H1 (cell line): ENCODE measurements around the gene WDR81. TPM values are rescaled to one million over a fixed set of nuclear protein-coding genes. Genes with fewer than 3 reads are reported as not detected.

Experiments used
- CTCF ChIA-PET: fragments of 300-600 bp; sonication (Branson Sonifier 250); formaldehyde crosslinking; loops from one replicate; lab custom pipeline; 2021; ENCODE audit not compliant: partially characterized antibody; lab: Charles Lee
- POLR2A ChIA-PET: fragments of 300-600 bp; sonication (Branson Sonifier 250); formaldehyde crosslinking; loops from one replicate; lab custom pipeline; 2021; ENCODE audit warnings: inconsistent platforms; ENCODE audit not compliant: partially characterized antibody; lab: Charles Lee
- DNase-seq, 2 experiments: peaks; one replicate each; pipeline versions ENCODE4 v3.0.0 to v3.0.0-alpha.2; 2010 to 2022; ENCODE audit warnings: low spot score in 2 of 2, low read depth in 1 of 2, mixed read lengths in 1 of 2
- FAIRE-seq: peaks from 2 replicates; lab custom pipeline; 2011; peaks lifted over from hg19 to GRCh38; lab: Jason Lieb, UNC
- H2AFZ ChIP-seq: 2 replicates; pipeline ENCODE4 v1.8.1; 2012; ENCODE audit warnings: low read length, inconsistent platforms
- H2AK5ac ChIP-seq: 2 replicates; pipeline ENCODE4 v1.6.1; 2013; ENCODE audit warnings: low read depth, low read length
- H2BK120ac ChIP-seq: replicated peaks from 2 replicates; pipeline ENCODE3; 2013; ENCODE audit warnings: low read depth, low read length, inconsistent platforms
- H2BK12ac ChIP-seq: 2 replicates; pipeline ENCODE4 v1.6.1; 2013; ENCODE audit warnings: low read depth, low read length
- H2BK15ac ChIP-seq: 2 replicates; pipeline ENCODE4 v1.6.1; 2013; ENCODE audit warnings: low read length
- H2BK20ac ChIP-seq: 2 replicates; pipeline ENCODE4 v1.6.1; 2013; ENCODE audit warnings: low read length
- H2BK5ac ChIP-seq: 2 replicates; pipeline ENCODE4 v1.6.1; 2013; ENCODE audit warnings: low read depth, low read length
- H3K14ac ChIP-seq: 2 replicates; pipeline ENCODE4 v1.6.1; 2013; ENCODE audit warnings: inconsistent platforms; ENCODE audit not compliant: insufficient read length
- H3K18ac ChIP-seq: 2 replicates; pipeline ENCODE4 v1.6.1; 2013; ENCODE audit warnings: low read length; ENCODE audit errors: extremely low read depth
- H3K23ac ChIP-seq: 2 replicates; pipeline ENCODE4 v1.6.1; 2013; ENCODE audit warnings: inconsistent platforms; ENCODE audit not compliant: insufficient read length
- H3K23me2 ChIP-seq: 2 replicates; pipeline ENCODE4 v1.6.1; 2013; ENCODE audit warnings: low read depth, low read length
- H3K27ac ChIP-seq: 2 replicates; pipeline ENCODE4 v1.6.1; 2011; ENCODE audit warnings: low read depth, low read length, inconsistent platforms
- H3K27me3 ChIP-seq, 4 experiments: replicated peaks in 1 of 4; 1 replicate in 1 of 4; 2 replicates in 3 of 4; pipeline versions ENCODE4 v1.6.1 to v1.8.1; 2011 to 2013; ENCODE audit warnings: low read length in 3 of 4, mild to moderate bottlenecking in 3 of 4, inconsistent platforms in 2 of 4, mixed read lengths in 2 of 4, moderate library complexity in 1 of 4; ENCODE audit not compliant: control insufficient read depth in 3 of 4, insufficient read depth in 3 of 4; ENCODE audit errors: extremely low read depth in 1 of 4
- H3K36me3 ChIP-seq, 4 experiments: 2 replicates each; pipeline versions ENCODE4 v1.6.1 to v1.8.1; 2011 to 2013; ENCODE audit warnings: mild to moderate bottlenecking in 4 of 4, low read length in 3 of 4, moderate library complexity in 2 of 4, control low read depth in 1 of 4, inconsistent platforms in 1 of 4; ENCODE audit not compliant: insufficient read depth in 4 of 4, control insufficient read depth in 2 of 4
- H3K4ac ChIP-seq: replicated peaks from 2 replicates; pipeline ENCODE3; 2013; ENCODE audit warnings: low read length, low read depth, mixed read lengths, inconsistent platforms; ENCODE audit not compliant: insufficient read length
- H3K4me1 ChIP-seq, 4 experiments: replicated peaks in 1 of 4; 1 replicate in 1 of 4; 2 replicates in 3 of 4; pipeline versions ENCODE4 v1.6.1 to v1.8.1; 2011 to 2013; ENCODE audit warnings: low read length in 3 of 4, inconsistent platforms in 2 of 4, mixed read lengths in 1 of 4; ENCODE audit not compliant: insufficient read depth in 4 of 4, control insufficient read depth in 3 of 4
- H3K4me2 ChIP-seq, 2 experiments: 2 replicates each; pipeline versions ENCODE4 v1.6.1 to v1.8.1; 2011 to 2013; ENCODE audit warnings: low read depth in 2 of 2, low read length in 2 of 2, control low read depth in 1 of 2, inconsistent platforms in 1 of 2, mild to moderate bottlenecking in 1 of 2; ENCODE audit not compliant: insufficient read depth in 1 of 2
- H3K4me3 ChIP-seq, 4 experiments: fragments of 200-600, 300-600 bp in 1 of 4; sonication (generic), shearing (Covaris generic), sonication (Bioruptor Twin) in 1 of 4; 2 replicates each; pipeline versions ENCODE4 v1.5.1 to v1.8.1; 2011 to 2016; ENCODE audit warnings: low read length in 4 of 4, low read depth in 3 of 4, control low read depth in 2 of 4, inconsistent platforms in 2 of 4, mild to moderate bottlenecking in 2 of 4, mixed read lengths in 1 of 4, moderate library complexity in 1 of 4; ENCODE audit not compliant: insufficient read depth in 2 of 4; ENCODE audit errors: extremely low read depth in 1 of 4
- H3K56ac ChIP-seq: replicated peaks from 2 replicates; pipeline ENCODE3; 2013; ENCODE audit warnings: low read depth, mild to moderate bottlenecking, mixed read lengths, low read length, inconsistent platforms; ENCODE audit not compliant: insufficient read length
- H3K79me1 ChIP-seq: 2 replicates; pipeline ENCODE4 v1.6.1; 2013; ENCODE audit warnings: low read depth, low read length, control low read depth
- H3K79me2 ChIP-seq, 2 experiments: 2 replicates each; pipeline versions ENCODE4 v1.6.1 to v1.8.1; 2012 to 2013; ENCODE audit warnings: low read length in 2 of 2, mild to moderate bottlenecking in 2 of 2, inconsistent platforms in 1 of 2; ENCODE audit not compliant: insufficient read depth in 2 of 2, control insufficient read depth in 1 of 2
- H3K9ac ChIP-seq, 4 experiments: replicated peaks in 1 of 4; 1 replicate in 1 of 4; 2 replicates in 3 of 4; pipeline versions ENCODE4 v1.6.1 to v1.8.1; 2011 to 2013; ENCODE audit warnings: low read depth in 3 of 4, low read length in 3 of 4, control low read depth in 2 of 4, mild to moderate bottlenecking in 2 of 4, moderate library complexity in 2 of 4, inconsistent platforms in 1 of 4; ENCODE audit errors: extremely low read depth in 1 of 4
- H3K9me3 ChIP-seq, 2 experiments: 2 replicates each; pipeline versions ENCODE4 v1.6.1 to v1.8.1; 2012 to 2013; ENCODE audit warnings: mild to moderate bottlenecking in 2 of 2, moderate library complexity in 2 of 2, control low read depth in 1 of 2, inconsistent platforms in 1 of 2, low read depth in 1 of 2, low read length in 1 of 2, mixed read lengths in 1 of 2; ENCODE audit not compliant: insufficient read depth in 2 of 2
- H4K20me1 ChIP-seq, 2 experiments: replicated peaks in 1 of 2; 2 replicates each; pipeline versions ENCODE3 to v1.8.1; 2011 to 2013; ENCODE audit warnings: inconsistent platforms in 2 of 2, low read length in 2 of 2, mild to moderate bottlenecking in 1 of 2; ENCODE audit not compliant: insufficient read depth in 2 of 2, control insufficient read depth in 1 of 2
- H4K5ac ChIP-seq: 2 replicates; pipeline ENCODE4 v1.6.1; 2013; ENCODE audit warnings: low read length, low read depth, mixed read lengths, inconsistent platforms; ENCODE audit not compliant: insufficient read length
- H4K8ac ChIP-seq: 2 replicates; pipeline ENCODE4 v1.8.0; 2013; ENCODE audit warnings: mild to moderate bottlenecking, moderate library complexity, low read length, inconsistent platforms; ENCODE audit not compliant: insufficient read depth; ENCODE audit errors: extremely low read depth
- H4K91ac ChIP-seq: replicated peaks from 2 replicates; pipeline ENCODE3; 2013; ENCODE audit warnings: low read length, mixed read lengths, inconsistent platforms; ENCODE audit not compliant: insufficient read length
- BACH1 ChIP-seq: IDR thresholded peaks from 2 replicates; pipeline ENCODE4 v1.6.1; 2012; ENCODE audit warnings: low read length, improper control_type of control experiment
- CBX8 ChIP-seq: fragments of 300-800, 300-1000 bp; sonication (generic); IDR thresholded peaks from 2 replicates; pipeline ENCODE4 v1.7.1; 2016; ENCODE audit warnings: low read depth, low read length, borderline replicate concordance
- CHD2 ChIP-seq: IDR thresholded peaks from 2 replicates; pipeline ENCODE4 v1.6.1; 2012; ENCODE audit warnings: low read length, improper control_type of control experiment
- EGR1 ChIP-seq: IDR thresholded peaks from 2 replicates; pipeline ENCODE4 v1.6.1; 2011; ENCODE audit warnings: low read depth, low read length, borderline replicate concordance
- POU5F1 ChIP-seq: IDR thresholded peaks from 2 replicates; pipeline ENCODE4 v1.6.1; 2011; ENCODE audit warnings: low read depth, mild to moderate bottlenecking, low read length, moderate library complexity
- RNF2 ChIP-seq: fragments of 200-900, 300-1000 bp; sonication (generic); IDR thresholded peaks from 2 replicates; pipeline ENCODE4 v1.7.1; 2016; ENCODE audit warnings: borderline replicate concordance, low read depth, mild to moderate bottlenecking, antibody characterized with exemption, low read length; ENCODE audit not compliant: poor library complexity, severe bottlenecking; ENCODE audit errors: missing control alignments
- SRF ChIP-seq: IDR thresholded peaks from 2 replicates; pipeline ENCODE4 v1.6.1; 2011; ENCODE audit warnings: mild to moderate bottlenecking, low read depth, low read length, moderate library complexity
- WGBS, 2 experiments: shearing (Covaris generic) in 1 of 2; methylation state at CpG; one replicate each; pipeline versions ENCODE4 v1.1.6 to v1.1.7; 2013 to 2015; ENCODE audit warnings: low lambda C conversion rate in 2 of 2, mixed read lengths in 2 of 2, inconsistent platforms in 1 of 2, low coverage in 1 of 2, missing lambda C conversion rate in 1 of 2; ENCODE audit not compliant: insufficient replicate concordance in 2 of 2, insufficient coverage in 1 of 2, insufficient read length in 1 of 2; ENCODE audit errors: extremely low coverage in 1 of 2, missing lambda C conversion rate in 1 of 2; 5-methylcytosine and 5-hydroxymethylcytosine counted together
- polyA plus RNA-seq, 7 experiments: library from polyadenylated mRNA; depleted of rRNA in 3 of 7; stranded (reverse) in 5 of 7; unstranded in 2 of 7; fragments of >200 nt in 5 of 7; fragments of 200-250 nt in 2 of 7; gene quantifications; 1 replicate in 5 of 7; 2 replicates in 1 of 7; 4 replicates in 1 of 7; pipeline versions ENCODE4 v1.2.1 to v1.2.3, GENCODE V29; 2011 to 2013; ENCODE audit warnings: missing spikeins in 2 of 7, mixed read lengths in 2 of 7
- total RNA-seq: library from RNA; stranded (reverse); fragmentation: NEBNext Ultra II Directional; extraction: Animal tissue kit (Norgen Biotek cat#: 25700); gene quantifications from 2 replicates; pipeline ENCODE4 v1.2.1, GENCODE V29; 2021
- TF ChIP-seq, protein P1 (sequence below): IDR thresholded peaks from 2 replicates; pipeline ENCODE4 v1.6.1; 2012; ENCODE audit warnings: inconsistent platforms
- TF ChIP-seq, protein P2 (sequence below): IDR thresholded peaks from 2 replicates; pipeline ENCODE4 v1.6.1; 2012; ENCODE audit warnings: low read length, inconsistent platforms

The WDR81 gene
- total and polyA plus RNA-seq, 2 of the 8 experiments (the other 6 are each of a cell fraction or from before 2014, with no cell fraction given), result 9.1 to 12.3 TPM

DNA sequence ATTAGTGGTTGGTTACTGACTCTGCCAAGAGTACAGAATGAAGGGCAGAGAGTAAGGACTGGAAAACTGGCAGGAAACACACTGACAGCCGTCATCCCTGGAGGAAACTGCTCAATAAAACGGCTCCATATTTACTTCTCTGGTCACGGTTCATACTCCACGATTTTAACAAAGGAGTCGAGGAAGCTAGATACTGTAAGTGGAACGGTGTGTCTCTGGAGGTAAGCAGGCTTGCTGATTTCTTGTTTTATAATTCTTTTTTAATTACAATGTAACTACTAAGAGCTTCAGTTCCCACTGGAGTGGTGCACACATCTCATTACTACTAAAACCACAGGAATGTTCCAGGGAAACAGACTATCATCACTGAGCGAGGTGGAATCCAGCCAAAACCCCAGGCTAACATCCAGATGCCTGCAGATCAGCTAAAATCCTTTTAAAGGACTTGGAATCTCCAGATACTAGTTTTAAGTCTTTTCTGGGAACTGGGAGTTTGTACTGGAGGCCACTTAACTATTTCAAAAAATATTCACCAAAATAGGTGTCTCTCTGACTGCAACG lies 55.1 kb downstream of the WDR81 start:
- Histone ChIP-seq H3K23ac (no peak overlapping the region), H4K20me1 (peaks cover 1 to 5% of the 10 kb centered on the region in 2 experiments), H3K4ac (no peak overlapping the region), H3K9me3 (no peaks in the 10 kb centered on the region), H3K18ac (no peak overlapping the region)
- TF ChIP-seq CBX8, result no peak
- TF ChIP-seq, protein P1, sequence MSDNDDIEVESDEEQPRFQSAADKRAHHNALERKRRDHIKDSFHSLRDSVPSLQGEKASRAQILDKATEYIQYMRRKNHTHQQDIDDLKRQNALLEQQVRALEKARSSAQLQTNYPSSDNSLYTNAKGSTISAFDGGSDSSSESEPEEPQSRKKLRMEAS, result no peak
- TF ChIP-seq CHD2, result no peak
- TF ChIP-seq SRF, result no peak
- TF ChIP-seq, protein P2, sequence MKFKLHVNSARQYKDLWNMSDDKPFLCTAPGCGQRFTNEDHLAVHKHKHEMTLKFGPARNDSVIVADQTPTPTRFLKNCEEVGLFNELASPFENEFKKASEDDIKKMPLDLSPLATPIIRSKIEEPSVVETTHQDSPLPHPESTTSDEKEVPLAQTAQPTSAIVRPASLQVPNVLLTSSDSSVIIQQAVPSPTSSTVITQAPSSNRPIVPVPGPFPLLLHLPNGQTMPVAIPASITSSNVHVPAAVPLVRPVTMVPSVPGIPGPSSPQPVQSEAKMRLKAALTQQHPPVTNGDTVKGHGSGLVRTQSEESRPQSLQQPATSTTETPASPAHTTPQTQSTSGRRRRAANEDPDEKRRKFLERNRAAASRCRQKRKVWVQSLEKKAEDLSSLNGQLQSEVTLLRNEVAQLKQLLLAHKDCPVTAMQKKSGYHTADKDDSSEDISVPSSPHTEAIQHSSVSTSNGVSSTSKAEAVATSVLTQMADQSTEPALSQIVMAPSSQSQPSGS, result no peak
- TF ChIP-seq POU5F1, result no peak
- no peak for TF ChIP-seq BACH1
- TF ChIP-seq RNF2, result no peak
- TF ChIP-seq EGR1, result no peak
- TF ChIP-seq, all 59 proteins: peak for 0
- Histone ChIP-seq H2AFZ (no peak overlapping the region), H3K9ac (no peak overlapping the region), H3K27me3 (no peaks in the 10 kb centered on the region), H3K23me2 (no peaks in the 10 kb centered on the region), H3K4me1 (no peaks in the 10 kb centered on the region), H3K27ac (no peak overlapping the region), H3K56ac (no peak overlapping the region), H2BK20ac (no peak overlapping the region), H3K4me2 (no peak overlapping the region), H3K79me1 (no peaks in the 10 kb centered on the region), H3K14ac (no peak overlapping the region), H3K79me2 (no peaks in the 10 kb centered on the region), H2BK12ac (no peak overlapping the region), H2BK120ac (no peak overlapping the region), H2AK5ac (no peak overlapping the region), H4K8ac (no peak overlapping the region), H3K4me3 (no peak overlapping the region), H3K36me3 (peaks cover 11 to 49% (median 29%) of the 10 kb centered on the region in 4 experiments), H4K5ac (no peak overlapping the region), H2BK15ac (no peak overlapping the region), H2BK5ac (no peak overlapping the region), H4K91ac (no peak overlapping the region)
- FAIRE-seq, result no peak
- ChIA-PET POLR2A (interaction anchor here (0.8 to 3.5 kb wide), 4 partner anchors 9 to 63 kb away, joined by 3 to 17 read pairs (median 7); partner anchors contain the start of gene SERPINF1), CTCF (interaction anchor here (1.1 to 8.1 kb wide), 3 partner anchors 12 to 414 kb away, joined by 3 to 70 read pairs (median 4); no protein-coding TSS in a partner anchor)
- DNase-seq, result no peak
- WGBS, 2 experiments, result 87% methylated on average over 8 of the region's 8 CpGs; no CpG with 5 or more reads in 1 of the 2 experiments
